ENCODE measurements around the gene SCGB1D1. TPM values are rescaled to one million over a fixed set of nuclear protein-coding genes. Genes with fewer than 3 reads are reported as not detected.

The SCGB1D1 gene
- total and polyA plus RNA-seq, 12 donors = not detected

DNA sequence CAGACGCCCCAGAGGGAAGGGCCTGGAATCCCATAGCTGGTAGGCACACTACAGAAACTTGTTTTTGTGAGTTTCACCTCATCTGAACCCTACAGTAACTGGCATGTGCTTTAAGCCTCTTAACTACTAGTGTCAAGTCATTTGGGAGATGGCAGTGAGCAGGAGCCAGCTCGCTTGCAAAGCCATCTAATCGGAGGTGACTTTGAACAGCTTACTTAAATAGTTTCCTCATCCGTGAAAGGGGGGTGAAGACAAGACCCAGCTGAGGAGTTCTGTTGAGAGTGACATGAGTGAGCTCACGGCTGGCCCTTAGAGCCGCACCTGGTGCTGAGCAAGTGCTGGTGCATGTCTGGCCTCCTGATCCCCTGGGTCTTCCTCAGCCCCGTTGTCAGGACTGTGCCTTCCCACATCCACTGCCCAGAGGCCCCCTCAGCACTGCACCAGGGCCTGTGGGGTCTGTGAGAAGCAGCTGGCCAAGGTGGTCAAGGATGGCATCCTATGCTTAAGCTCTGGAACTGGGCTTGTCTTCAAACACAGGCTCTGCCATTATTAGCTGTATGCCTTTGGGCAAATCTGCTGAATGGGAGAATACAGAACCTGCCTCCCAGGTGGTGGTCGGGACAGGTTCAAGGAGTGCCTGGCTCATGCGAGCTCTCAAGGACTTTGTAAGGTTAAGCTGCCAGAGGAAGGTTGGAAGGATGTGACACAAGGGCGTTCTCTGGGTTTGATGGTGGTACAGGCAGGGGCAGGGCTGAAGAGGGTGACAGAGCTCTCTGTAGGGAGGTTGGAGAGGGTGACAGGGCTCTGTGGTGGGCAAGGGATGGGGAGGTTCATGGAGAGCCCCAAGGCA is 38.9 kb upstream of the SCGB1D1 start:
- H3K27ac ChIP-seq = no peak overlapping the region
- peaks cover 0 to 68% (median 26%) of the 10 kb centered on the region in 9 donors for H3K36me3 ChIP-seq
- peaks cover 0 to 20% (median 0%) of the 10 kb centered on the region in 9 donors for H3K4me1 ChIP-seq
- intact Hi-C loops (cut with DNase I) = no loop called here
- TF ChIP-seq, protein P1, sequence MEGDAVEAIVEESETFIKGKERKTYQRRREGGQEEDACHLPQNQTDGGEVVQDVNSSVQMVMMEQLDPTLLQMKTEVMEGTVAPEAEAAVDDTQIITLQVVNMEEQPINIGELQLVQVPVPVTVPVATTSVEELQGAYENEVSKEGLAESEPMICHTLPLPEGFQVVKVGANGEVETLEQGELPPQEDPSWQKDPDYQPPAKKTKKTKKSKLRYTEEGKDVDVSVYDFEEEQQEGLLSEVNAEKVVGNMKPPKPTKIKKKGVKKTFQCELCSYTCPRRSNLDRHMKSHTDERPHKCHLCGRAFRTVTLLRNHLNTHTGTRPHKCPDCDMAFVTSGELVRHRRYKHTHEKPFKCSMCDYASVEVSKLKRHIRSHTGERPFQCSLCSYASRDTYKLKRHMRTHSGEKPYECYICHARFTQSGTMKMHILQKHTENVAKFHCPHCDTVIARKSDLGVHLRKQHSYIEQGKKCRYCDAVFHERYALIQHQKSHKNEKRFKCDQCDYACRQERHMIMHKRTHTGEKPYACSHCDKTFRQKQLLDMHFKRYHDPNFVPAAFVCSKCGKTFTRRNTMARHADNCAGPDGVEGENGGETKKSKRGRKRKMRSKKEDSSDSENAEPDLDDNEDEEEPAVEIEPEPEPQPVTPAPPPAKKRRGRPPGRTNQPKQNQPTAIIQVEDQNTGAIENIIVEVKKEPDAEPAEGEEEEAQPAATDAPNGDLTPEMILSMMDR (IDR thresholded peaks at IDR 0.05) = no peak
- H3K4me3 ChIP-seq = no peak overlapping the region
- WGBS, 2 donors = 82 to 84% methylated on average over 10 of the region's 10 CpGs
- peak in 1 of 8 donors; percentile 24 for ATAC-seq
- H3K9me3 ChIP-seq = no peaks in the 10 kb centered on the region
- no peak for DNase-seq
- no peaks in the 10 kb centered on the region for H3K27me3 ChIP-seq

DNA sequence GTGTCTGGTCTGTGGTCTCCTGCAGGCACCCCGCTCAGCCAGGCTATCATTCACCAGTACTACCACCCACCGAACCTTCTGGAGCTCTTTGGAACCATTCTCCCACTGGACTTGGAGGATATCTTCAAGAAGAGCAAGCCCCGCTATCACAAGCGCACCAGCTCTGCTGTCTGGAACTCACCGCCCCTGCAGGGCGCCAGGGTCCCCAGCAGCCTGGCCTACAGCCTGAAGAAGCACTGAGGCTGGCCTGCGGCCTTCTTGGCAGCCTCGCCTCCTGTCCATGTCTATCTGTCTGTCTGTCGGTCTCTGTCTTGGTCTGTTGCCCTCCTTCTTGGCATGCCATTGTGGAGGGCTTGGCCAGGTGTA is 38.3 kb upstream of the SCGB1D1 start:
- H3K4me1 ChIP-seq = peaks cover 0 to 20% (median 0%) of the 10 kb centered on the region in 9 donors
- 95 to 96% methylated on average over 9 of the region's 9 CpGs for WGBS, 2 donors
- H3K27me3 ChIP-seq = no peaks in the 10 kb centered on the region
- no peaks in the 10 kb centered on the region for H3K9me3 ChIP-seq
- intact Hi-C loops (cut with DNase I) = no loop called here
- H3K4me3 ChIP-seq = no peak overlapping the region
- DNase-seq (no peak), ATAC-seq (no peak)
- peaks cover 0 to 62% (median 22%) of the 10 kb centered on the region in 9 donors for H3K36me3 ChIP-seq
- H3K27ac ChIP-seq = no peak overlapping the region
- TF ChIP-seq, protein P1 (IDR thresholded peaks at IDR 0.05) = no peak

DNA sequence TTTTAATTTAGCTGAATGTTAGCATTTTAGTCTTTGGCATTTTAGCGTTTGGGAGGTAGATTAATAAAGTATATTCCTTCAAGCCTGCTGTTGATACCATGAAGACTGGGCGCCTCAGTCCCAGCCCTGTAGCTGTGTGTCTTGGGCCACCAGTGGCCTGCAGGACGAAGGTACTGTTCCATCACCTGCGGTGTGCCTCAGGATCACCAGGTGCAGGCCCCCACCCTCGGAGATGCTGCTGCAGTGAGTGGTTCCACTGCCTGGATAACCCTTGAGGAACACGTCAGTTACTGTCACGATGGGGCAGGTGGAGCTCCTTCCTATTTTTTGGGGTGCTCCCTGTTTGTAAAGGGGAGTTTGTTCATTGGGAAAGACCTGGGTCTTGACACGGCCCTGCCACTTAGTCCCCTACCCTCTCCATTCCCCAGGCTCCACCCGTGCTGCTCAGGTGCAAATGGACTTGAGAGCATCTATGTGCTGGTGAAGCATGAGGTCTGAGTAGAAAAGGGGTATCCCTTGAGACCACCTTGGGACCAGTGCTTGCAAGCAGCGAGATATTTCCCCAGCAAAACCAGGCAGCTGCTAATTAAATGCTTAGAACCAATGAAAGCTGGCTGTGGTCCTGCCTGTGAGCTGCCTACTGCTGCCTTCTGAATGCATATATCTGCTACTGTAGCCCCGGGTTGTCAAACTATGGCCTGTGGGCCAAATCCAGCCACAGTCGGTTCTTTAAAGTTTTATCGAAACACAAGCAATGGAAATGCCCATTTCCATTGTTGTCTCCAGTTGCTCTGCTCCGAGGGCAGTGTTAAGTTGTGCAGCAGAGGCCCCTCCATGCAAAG is 37.5 kb upstream of the SCGB1D1 start:
- ATAC-seq (peak in 2 of 8 donors; percentile 10 to 17), DNase-seq (no peak)
- Histone ChIP-seq H3K27me3 (no peaks in the 10 kb centered on the region), H3K9me3 (no peaks in the 10 kb centered on the region), H3K4me1 (peaks cover 0 to 24% (median 0%) of the 10 kb centered on the region in 9 donors), H3K4me3 (no peak overlapping the region), H3K36me3 (peaks cover 0 to 54% (median 14%) of the 10 kb centered on the region in 9 donors), H3K27ac (peak overlapping the region in 2 of 10 donors; percentile 4 to 48)
- TF ChIP-seq, protein P1 (IDR thresholded peaks at IDR 0.05) = no peak
- WGBS, 2 donors = 86 to 92% methylated on average over 14 of the region's 14 CpGs
- intact Hi-C loops (cut with DNase I) = no loop called here

DNA sequence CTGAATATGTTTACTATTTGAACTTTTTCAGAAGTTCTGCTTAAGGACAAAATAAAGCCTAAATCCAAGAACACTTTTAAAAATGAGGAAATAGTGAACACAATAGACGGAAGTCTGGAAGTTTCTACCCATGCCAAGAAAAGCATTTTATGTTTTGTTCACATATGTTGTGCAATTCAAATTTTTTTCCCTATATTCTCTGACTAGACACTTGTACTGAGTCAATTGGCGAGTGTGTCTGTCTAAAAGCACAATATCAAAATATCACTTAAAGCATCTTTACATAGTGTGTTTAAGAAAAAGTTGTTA is 37.0 kb upstream of the SCGB1D1 start:
- Histone ChIP-seq H3K9me3 (no peaks in the 10 kb centered on the region), H3K27ac (no peak overlapping the region), H3K36me3 (peaks cover 0 to 48% (median 10%) of the 10 kb centered on the region in 9 donors), H3K27me3 (no peaks in the 10 kb centered on the region), H3K4me3 (no peak overlapping the region), H3K4me1 (peaks cover 0 to 29% (median 0%) of the 10 kb centered on the region in 9 donors)
- peak in 2 of 8 donors; percentile 32 to 43 for ATAC-seq
- WGBS, 2 donors = 70 to 76% methylated on average over 2 of the region's 2 CpGs
- TF ChIP-seq, protein P1 (IDR thresholded peaks at IDR 0.05) = no peak
- DNase-seq = no peak
- intact Hi-C loops (cut with DNase I) = no loop called here

All from heart right ventricle (tissue), 16 donors.